CD8-positive, alpha-beta memory T cell (primary cell): ENCODE data around the gene HS6ST2. TPM values are rescaled to one million over a fixed set of nuclear protein-coding genes. Genes with fewer than 3 reads are reported as not detected.

Experiments
- CTCF ChIA-PET: fragments of 350-600 bp; sonication (Branson Sonifier 250); formaldehyde crosslinking; loops from one replicate; lab custom pipeline; 2021; ENCODE audit warnings: antibody characterized with exemption; lab: Charles Lee
- POLR2A ChIA-PET: fragments of 350-600 bp; sonication (Branson Sonifier 250); formaldehyde crosslinking; loops from one replicate; lab custom pipeline; 2021; ENCODE audit warnings: antibody characterized with exemption; lab: Charles Lee
- DNase-seq, 5 donors: peaks; one replicate each; pipeline versions ENCODE4 v3.0.0 to v3.0.0-alpha.2; 2020 to 2022; ENCODE audit warnings: mixed read lengths in 1 of 5
- H3K27ac ChIP-seq: one replicate; pipeline ENCODE4 v1.7.0; 2013; ENCODE audit warnings: low read depth, mild to moderate bottlenecking, low read length, moderate library complexity
- H3K27me3 ChIP-seq: 2 replicates; pipeline ENCODE4 v1.7.0; 2013; ENCODE audit warnings: low read length, mild to moderate bottlenecking; ENCODE audit not compliant: insufficient read depth, poor library complexity, severe bottlenecking
- H3K36me3 ChIP-seq: 2 replicates; pipeline ENCODE4 v1.7.0; 2013; ENCODE audit warnings: mild to moderate bottlenecking, low read length, moderate library complexity; ENCODE audit not compliant: insufficient read depth
- H3K4me1 ChIP-seq: 2 replicates; pipeline ENCODE4 v1.7.0; 2013; ENCODE audit warnings: mild to moderate bottlenecking, low read length, moderate library complexity; ENCODE audit not compliant: insufficient read depth
- H3K4me3 ChIP-seq: 2 replicates; pipeline ENCODE4 v1.7.0; 2013; ENCODE audit warnings: mild to moderate bottlenecking, low read length
- H3K9me3 ChIP-seq: 2 replicates; pipeline ENCODE4 v1.7.0; 2013; ENCODE audit warnings: mild to moderate bottlenecking, low read length
- H3K27ac Mint-ChIP-seq, 8 donors: one replicate each; pipeline ENCODE4 v1.8.0; 2020 to 2021; ENCODE audit warnings: mixed read lengths in 8 of 8, mild to moderate bottlenecking in 6 of 8, inconsistent platforms in 3 of 8, moderate library complexity in 3 of 8
- H3K27me3 Mint-ChIP-seq, 2 donors: one replicate each; pipeline ENCODE4 v1.8.0; 2020 to 2021; ENCODE audit warnings: mixed read lengths in 2 of 2, mild to moderate bottlenecking in 1 of 2, moderate library complexity in 1 of 2
- H3K36me3 Mint-ChIP-seq, 3 donors: one replicate each; pipeline ENCODE4 v1.8.0; 2020 to 2021; ENCODE audit warnings: mixed read lengths in 3 of 3, inconsistent platforms in 1 of 3, mild to moderate bottlenecking in 1 of 3
- H3K4me1 Mint-ChIP-seq, 3 donors: one replicate each; pipeline ENCODE4 v1.8.0; 2020 to 2021; ENCODE audit warnings: mixed read lengths in 3 of 3, inconsistent platforms in 1 of 3, mild to moderate bottlenecking in 1 of 3
- H3K4me3 Mint-ChIP-seq, 7 donors: one replicate each; pipeline ENCODE4 v1.8.0; 2020 to 2021; ENCODE audit warnings: mixed read lengths in 7 of 7, mild to moderate bottlenecking in 6 of 7, moderate library complexity in 4 of 7, inconsistent platforms in 2 of 7
- H3K9me3 Mint-ChIP-seq, 5 donors: one replicate each; pipeline ENCODE4 v1.8.0; 2020 to 2022; ENCODE audit warnings: mixed read lengths in 5 of 5, mild to moderate bottlenecking in 3 of 5, moderate library complexity in 2 of 5, inconsistent platforms in 1 of 5
- polyA plus RNA-seq: library from polyadenylated mRNA; unstranded; fragments of 300-500 nt; fragmentation: Illumina TruSeq; gene quantifications from one replicate; pipeline ENCODE4 v1.2.3, GENCODE V29; 2021
- total RNA-seq, 2 experiments: library from RNA; stranded (reverse); gene quantifications; one replicate each; pipeline ENCODE4 v1.2.3, GENCODE V29; 2021

The HS6ST2 gene
- total and polyA plus RNA-seq, 3 experiments from 2014 or later: 0.09 to 0.13 TPM; not detected in 1

DNA sequence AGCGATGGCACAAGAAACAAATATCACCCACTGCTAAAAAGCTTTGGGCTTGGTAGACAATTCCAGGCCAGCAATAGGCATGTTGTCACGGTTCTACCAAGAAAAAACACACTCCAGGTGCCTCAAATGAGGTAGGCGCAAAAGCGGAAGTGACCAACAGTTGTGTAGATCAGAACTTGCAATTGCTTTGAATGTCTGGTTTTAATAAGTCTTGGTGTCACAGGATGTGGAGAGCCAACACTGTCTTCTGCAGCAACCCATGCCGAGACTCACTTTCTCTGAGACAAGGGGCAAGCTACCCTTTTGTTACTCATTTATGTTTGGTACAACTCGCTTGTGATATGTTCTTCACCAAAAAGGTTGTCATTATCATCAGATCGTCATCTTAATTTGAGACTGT, 188.8 kb downstream of the HS6ST2 start:
- Histone ChIP-seq H3K27ac (no peak overlapping the region), H3K4me3 (no peak overlapping the region), H3K27me3 (no peaks in the 10 kb centered on the region), H3K4me1 (no peaks in the 10 kb centered on the region), H3K9me3 (no peaks in the 10 kb centered on the region), H3K36me3 (no peaks in the 10 kb centered on the region)
- Mint-ChIP-seq H3K4me1 (peaks cover 0 to 6% (median 4%) of the 10 kb centered on the region in 3 donors), H3K36me3 (no peaks in the 10 kb centered on the region), H3K27me3 (peaks cover 0 to 23% of the 10 kb centered on the region in 2 donors), H3K9me3 (no peaks in the 10 kb centered on the region), H3K4me3 (no peak overlapping the region), H3K27ac (no peak overlapping the region)
- CTCF ChIA-PET: no interaction called here
- DNase-seq: no peak
- POLR2A ChIA-PET: no interaction called here

DNA sequence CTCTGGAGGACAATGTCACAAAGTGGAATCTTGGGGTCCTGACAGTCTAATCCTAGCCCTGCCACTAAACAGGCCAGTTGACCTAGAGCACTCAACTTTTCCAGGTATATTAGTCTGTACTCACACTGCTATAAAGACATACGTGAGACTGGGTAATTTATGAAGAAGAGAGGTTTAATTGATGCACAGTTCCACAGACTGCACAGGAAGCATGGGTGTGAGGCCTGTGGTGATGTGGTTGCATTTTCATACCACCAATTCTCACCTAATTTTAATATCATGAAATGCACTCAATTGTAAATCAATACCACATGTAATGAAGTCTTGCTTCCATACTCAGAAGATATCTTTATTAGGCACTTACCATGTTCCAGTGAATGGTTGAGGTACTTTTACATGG, 192.0 kb downstream of the HS6ST2 start:
- H3K36me3 Mint-ChIP-seq: no peaks in the 10 kb centered on the region
- ChIA-PET POLR2A (no interaction called here), CTCF (no interaction called here)
- H3K9me3 Mint-ChIP-seq: no peaks in the 10 kb centered on the region
- no peak overlapping the region for H3K4me3 Mint-ChIP-seq
- peaks cover 0 to 6% (median 4%) of the 10 kb centered on the region in 3 donors for H3K4me1 Mint-ChIP-seq
- no peaks in the 10 kb centered on the region for H3K27me3 ChIP-seq
- DNase-seq: no peak
- H3K36me3 ChIP-seq: no peaks in the 10 kb centered on the region
- peaks cover 0 to 19% of the 10 kb centered on the region in 2 donors for H3K27me3 Mint-ChIP-seq
- H3K27ac ChIP-seq: no peak overlapping the region
- H3K9me3 ChIP-seq: no peaks in the 10 kb centered on the region
- no peak overlapping the region for H3K27ac Mint-ChIP-seq
- no peaks in the 10 kb centered on the region for H3K4me1 ChIP-seq
- H3K4me3 ChIP-seq: no peak overlapping the region

DNA sequence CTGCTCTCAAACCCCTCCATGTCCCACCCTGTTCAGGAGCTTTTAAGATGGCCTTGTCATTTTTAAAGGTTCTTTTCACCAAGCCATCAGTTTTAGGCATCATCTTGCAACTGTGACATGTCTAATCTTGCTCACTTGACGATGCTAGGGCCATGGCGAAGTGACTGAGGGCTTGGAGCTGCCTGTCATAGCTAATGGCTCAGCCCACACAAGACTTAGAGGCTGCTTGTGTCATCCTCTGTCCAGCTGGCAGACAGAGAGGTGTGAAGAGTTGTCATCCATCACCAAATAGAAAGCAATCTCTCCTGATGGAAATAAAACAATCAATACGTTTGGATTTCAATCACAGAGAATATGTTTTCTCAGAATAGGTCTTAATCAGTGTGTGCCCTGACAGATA, 194.9 kb downstream of the HS6ST2 start:
- Histone ChIP-seq H3K36me3 (no peaks in the 10 kb centered on the region), H3K27me3 (no peaks in the 10 kb centered on the region), H3K4me3 (no peak overlapping the region), H3K9me3 (no peaks in the 10 kb centered on the region), H3K4me1 (no peaks in the 10 kb centered on the region), H3K27ac (no peak overlapping the region)
- CTCF ChIA-PET: no interaction called here
- POLR2A ChIA-PET: no interaction called here
- no peaks in the 10 kb centered on the region for H3K36me3 Mint-ChIP-seq
- no peak overlapping the region for H3K4me3 Mint-ChIP-seq
- peaks cover 0 to 8% of the 10 kb centered on the region in 2 donors for H3K27me3 Mint-ChIP-seq
- no peaks in the 10 kb centered on the region for H3K9me3 Mint-ChIP-seq
- DNase-seq: no peak
- H3K4me1 Mint-ChIP-seq: peaks cover 0 to 6% (median 4%) of the 10 kb centered on the region in 3 donors
- no peak overlapping the region for H3K27ac Mint-ChIP-seq

DNA sequence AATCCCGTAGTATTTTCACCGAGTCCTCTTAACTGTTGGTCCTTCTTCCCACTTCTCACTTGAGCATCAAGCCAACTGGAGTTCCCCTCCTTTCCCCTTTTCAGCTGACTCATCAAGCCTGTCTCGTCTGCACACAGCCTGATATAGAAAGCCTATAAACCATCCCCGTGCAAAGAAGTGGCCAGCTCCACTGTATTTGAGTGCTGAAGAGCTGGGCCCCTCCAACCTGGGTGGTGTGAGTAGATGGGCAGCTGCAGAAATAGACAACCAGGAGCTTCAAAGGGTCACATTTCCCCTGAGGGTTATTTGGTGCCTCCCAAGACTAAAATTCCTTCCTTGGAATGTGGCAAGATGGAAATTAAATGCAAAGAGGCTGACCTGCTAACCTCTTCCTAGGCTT, 199.7 kb downstream of the HS6ST2 start:
- Histone ChIP-seq H3K9me3 (no peaks in the 10 kb centered on the region), H3K4me1 (no peaks in the 10 kb centered on the region), H3K4me3 (no peak overlapping the region), H3K36me3 (no peaks in the 10 kb centered on the region), H3K27me3 (no peaks in the 10 kb centered on the region), H3K27ac (no peak overlapping the region)
- POLR2A ChIA-PET: no interaction called here
- H3K4me1 Mint-ChIP-seq: peaks cover 0 to 4% (median 3%) of the 10 kb centered on the region in 3 donors
- no peaks in the 10 kb centered on the region for H3K36me3 Mint-ChIP-seq
- no peaks in the 10 kb centered on the region for H3K9me3 Mint-ChIP-seq
- no peak for DNase-seq
- H3K27ac Mint-ChIP-seq: peak overlapping the region in 2 of 8 donors; percentile 11 to 30
- CTCF ChIA-PET: no interaction called here
- no peak overlapping the region for H3K4me3 Mint-ChIP-seq
- peaks cover 4 to 13% of the 10 kb centered on the region in 2 donors for H3K27me3 Mint-ChIP-seq

DNA sequence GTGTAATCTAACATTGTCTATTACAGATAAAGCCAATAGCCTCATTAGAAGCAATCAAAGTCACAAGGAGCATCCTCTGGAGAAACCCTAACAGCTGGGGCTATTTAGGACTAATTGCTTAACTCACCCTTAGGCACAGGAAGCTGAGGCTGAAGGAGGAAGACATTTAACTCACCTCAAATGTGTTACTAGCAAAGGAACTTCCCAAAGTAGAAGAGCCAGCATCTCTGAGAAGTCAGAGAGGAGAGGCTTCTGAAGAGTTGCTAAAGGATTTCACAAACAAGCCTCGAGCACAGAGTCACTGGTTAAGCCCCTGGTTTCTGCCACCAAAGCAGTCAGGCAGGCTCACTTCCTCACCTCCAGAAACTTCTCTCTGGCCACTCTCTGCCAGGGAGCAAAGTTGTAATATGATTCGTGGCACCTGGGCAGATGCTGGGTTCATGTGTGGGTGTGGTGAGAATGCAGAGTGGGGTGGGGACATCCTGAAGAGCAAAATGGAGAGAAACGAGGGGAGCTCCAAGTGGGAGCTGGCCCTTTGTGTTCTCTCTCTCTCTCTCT, 201.3 kb downstream of the HS6ST2 start:
- Mint-ChIP-seq H3K4me1 (peaks cover 0 to 4% (median 3%) of the 10 kb centered on the region in 3 donors), H3K9me3 (no peaks in the 10 kb centered on the region), H3K4me3 (no peak overlapping the region), H3K27me3 (peaks cover 4 to 13% of the 10 kb centered on the region in 2 donors), H3K27ac (no peak overlapping the region), H3K36me3 (no peaks in the 10 kb centered on the region)
- H3K4me1 ChIP-seq: no peaks in the 10 kb centered on the region
- no peak overlapping the region for H3K27ac ChIP-seq
- ChIA-PET CTCF (no interaction called here), POLR2A (no interaction called here)
- H3K36me3 ChIP-seq: no peaks in the 10 kb centered on the region
- no peaks in the 10 kb centered on the region for H3K27me3 ChIP-seq
- no peak for DNase-seq
- no peak overlapping the region for H3K4me3 ChIP-seq
- no peaks in the 10 kb centered on the region for H3K9me3 ChIP-seq

DNA sequence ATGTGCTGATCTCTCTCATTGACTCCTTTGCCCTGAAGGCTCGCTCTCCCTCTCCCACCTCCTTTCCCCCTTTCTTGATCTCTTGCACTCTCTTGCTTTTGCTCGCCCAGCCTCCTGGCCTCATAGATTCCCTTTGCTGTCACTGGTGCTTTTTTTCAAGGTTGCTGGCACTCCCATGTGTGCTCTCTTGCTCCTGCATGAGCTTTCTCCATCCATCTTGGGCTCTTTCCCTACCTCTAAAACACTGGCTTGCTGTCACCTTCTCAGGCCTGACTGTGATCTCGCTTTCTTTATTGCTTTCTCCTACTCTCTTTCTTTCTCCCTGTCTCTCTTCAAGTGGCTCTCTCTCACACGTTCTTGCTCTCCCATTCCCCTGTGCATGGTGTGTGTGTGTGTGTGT, 202.0 kb downstream of the HS6ST2 start:
- ChIA-PET CTCF (no interaction called here), POLR2A (no interaction called here)
- Histone ChIP-seq H3K4me1 (no peaks in the 10 kb centered on the region), H3K27me3 (no peaks in the 10 kb centered on the region), H3K4me3 (no peak overlapping the region), H3K36me3 (no peaks in the 10 kb centered on the region), H3K9me3 (no peaks in the 10 kb centered on the region), H3K27ac (no peak overlapping the region)
- no peaks in the 10 kb centered on the region for H3K36me3 Mint-ChIP-seq
- DNase-seq: no peak
- H3K4me3 Mint-ChIP-seq: no peak overlapping the region
- peaks cover 0 to 4% (median 3%) of the 10 kb centered on the region in 3 donors for H3K4me1 Mint-ChIP-seq
- no peaks in the 10 kb centered on the region for H3K9me3 Mint-ChIP-seq
- peaks cover 4 to 13% of the 10 kb centered on the region in 2 donors for H3K27me3 Mint-ChIP-seq
- H3K27ac Mint-ChIP-seq: no peak overlapping the region

DNA sequence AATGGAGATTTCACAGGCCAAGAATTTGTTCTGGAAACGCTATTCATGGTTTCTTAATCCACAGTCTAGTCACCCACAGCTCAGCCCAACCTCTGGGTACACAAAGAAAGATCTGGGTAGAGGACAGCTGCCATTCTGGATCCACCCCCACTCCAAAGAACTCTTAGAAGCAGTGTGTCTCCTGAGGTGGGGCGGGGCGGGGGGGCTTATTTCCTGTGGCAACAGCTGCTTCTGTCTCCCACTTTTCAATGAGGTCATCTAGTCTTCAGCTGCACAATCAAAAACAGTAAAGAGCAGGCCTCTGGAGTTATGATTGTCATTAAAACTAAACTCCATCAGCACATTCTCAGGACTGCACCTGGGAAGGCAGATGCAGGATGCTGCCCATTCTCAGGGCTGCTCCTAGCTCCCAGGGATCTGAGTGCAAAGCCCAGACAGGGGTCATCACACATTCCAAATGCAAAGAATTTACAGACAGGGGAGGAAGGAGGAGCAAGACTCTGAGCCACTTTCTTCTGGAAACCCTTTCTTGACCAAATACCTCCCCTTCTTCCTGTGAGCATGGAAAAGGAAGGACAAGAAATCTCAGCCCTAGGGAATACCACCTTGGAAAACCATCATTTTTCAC, 207.3 kb downstream of the HS6ST2 start:
- Mint-ChIP-seq H3K4me1 (peaks cover 10 to 17% (median 16%) of the 10 kb centered on the region in 3 donors), H3K9me3 (no peaks in the 10 kb centered on the region), H3K36me3 (no peaks in the 10 kb centered on the region), H3K27me3 (peaks cover 3 to 7% of the 10 kb centered on the region in 2 donors), H3K27ac (no peak overlapping the region), H3K4me3 (no peak overlapping the region)
- Histone ChIP-seq H3K27ac (no peak overlapping the region), H3K9me3 (no peaks in the 10 kb centered on the region), H3K4me1 (peaks cover 3% of the 10 kb centered on the region), H3K27me3 (no peaks in the 10 kb centered on the region), H3K36me3 (no peaks in the 10 kb centered on the region), H3K4me3 (no peak overlapping the region)
- ChIA-PET CTCF (no interaction called here), POLR2A (no interaction called here)
- DNase-seq: no peak

DNA sequence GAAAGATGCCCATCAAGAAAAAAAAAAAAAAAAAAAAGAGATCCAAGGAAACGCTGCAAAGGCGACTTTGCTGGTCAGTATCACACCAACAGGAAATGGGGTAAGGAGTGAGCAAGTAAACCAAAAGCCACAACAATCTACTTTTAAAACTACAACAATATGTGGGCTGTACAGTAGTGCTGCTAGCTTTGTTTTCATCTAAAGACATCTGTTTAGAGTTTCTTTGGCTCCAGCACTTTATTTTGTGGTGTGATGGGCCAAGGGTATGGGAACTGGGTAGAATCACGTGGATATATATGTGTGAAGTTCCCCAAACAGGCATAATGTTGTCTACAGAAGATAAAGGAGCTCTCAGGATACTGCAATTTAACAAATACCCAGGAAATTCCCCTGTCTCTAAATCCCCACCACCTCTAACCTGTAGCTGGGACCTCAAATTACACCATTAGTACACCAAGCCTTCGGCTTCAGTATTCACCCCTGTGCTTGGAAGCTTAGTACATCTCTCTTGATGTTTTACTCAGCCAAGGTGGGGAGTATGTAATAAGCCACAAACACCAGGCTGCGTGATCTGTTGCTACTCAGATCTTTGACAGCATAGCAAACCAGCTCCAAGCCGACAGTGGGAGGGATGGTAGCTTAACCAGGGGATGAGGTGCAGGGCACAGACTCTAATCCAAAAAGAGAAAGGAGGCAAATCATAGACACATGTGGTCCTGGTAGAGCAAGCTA, 207.9 kb downstream of the HS6ST2 start:
- Mint-ChIP-seq H3K36me3 (no peaks in the 10 kb centered on the region), H3K27me3 (peaks cover 3 to 7% of the 10 kb centered on the region in 2 donors), H3K27ac (peak overlapping the region in 1 of 8 donors; percentile 25), H3K4me3 (no peak overlapping the region), H3K4me1 (peaks cover 10 to 17% (median 16%) of the 10 kb centered on the region in 3 donors), H3K9me3 (no peaks in the 10 kb centered on the region)
- ChIA-PET CTCF (no interaction called here), POLR2A (no interaction called here)
- H3K27me3 ChIP-seq: no peaks in the 10 kb centered on the region
- no peak overlapping the region for H3K27ac ChIP-seq
- no peaks in the 10 kb centered on the region for H3K9me3 ChIP-seq
- H3K4me1 ChIP-seq: peaks cover 3% of the 10 kb centered on the region
- DNase-seq: no peak
- no peak overlapping the region for H3K4me3 ChIP-seq
- no peaks in the 10 kb centered on the region for H3K36me3 ChIP-seq
